H7 (cell line): ENCODE results near the gene CDCA7L. TPM values are rescaled to one million over a fixed set of nuclear protein-coding genes. Genes with fewer than 3 reads are reported as not detected.
"Not testable (repeated sequence)": the region's sequence is repeated elsewhere in the genome, so short reads cannot be mapped to it uniquely, and the experiment has no call there.

ENCODE experiments used
- DNase-seq: peaks from one replicate; pipeline ENCODE4 v3.0.0; 2012
- H3K27me3 ChIP-seq: 2 replicates; pipeline ENCODE4 v1.6.0; 2011; ENCODE audit warnings: mild to moderate bottlenecking, low read length; ENCODE audit not compliant: control insufficient read depth, insufficient read depth
- H3K36me3 ChIP-seq: replicated peaks from 2 replicates; pipeline ENCODE4 v1.5.1; 2011; ENCODE audit warnings: low read length; ENCODE audit not compliant: control insufficient read depth, insufficient read depth
- H3K4me3 ChIP-seq: 2 replicates; pipeline ENCODE4 v1.5.1; 2011; ENCODE audit warnings: low read depth, mild to moderate bottlenecking, control low read depth, low read length, moderate library complexity; ENCODE audit not compliant: insufficient read depth
- total RNA-seq: library from RNA; depleted of rRNA; stranded (reverse); fragments of >200 nt; shearing (Covaris generic); gene quantifications from 2 replicates; pipeline ENCODE4 v1.2.3, GENCODE V29; 2014

CDCA7L gene
- total RNA-seq, 1 experiment from 2014 or later = 128 TPM

DNA sequence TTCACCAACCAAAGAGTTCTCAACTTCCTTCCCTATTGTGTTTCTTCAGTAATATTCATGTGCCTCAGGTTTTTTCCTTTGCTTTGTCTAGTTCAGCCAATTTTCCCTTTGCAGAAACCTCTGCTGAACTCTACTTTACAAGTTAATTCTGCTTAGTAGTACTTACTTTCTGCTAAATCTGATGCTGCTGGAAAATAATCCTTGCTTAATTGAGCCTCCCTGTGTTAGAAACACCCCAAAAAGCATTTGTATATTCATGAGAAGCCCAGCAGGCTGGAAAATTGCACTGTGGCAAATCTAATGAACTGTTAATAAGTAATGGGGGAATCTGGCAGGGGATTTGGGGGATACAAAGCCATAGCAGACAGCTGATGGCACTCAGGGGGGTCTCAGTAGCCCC is 78.5 kb downstream of the CDCA7L start:
- Histone ChIP-seq H3K27me3 (no peaks in the 10 kb centered on the region), H3K4me3 (no peak overlapping the region), H3K36me3 (no peaks in the 10 kb centered on the region)
- no peak for DNase-seq

DNA sequence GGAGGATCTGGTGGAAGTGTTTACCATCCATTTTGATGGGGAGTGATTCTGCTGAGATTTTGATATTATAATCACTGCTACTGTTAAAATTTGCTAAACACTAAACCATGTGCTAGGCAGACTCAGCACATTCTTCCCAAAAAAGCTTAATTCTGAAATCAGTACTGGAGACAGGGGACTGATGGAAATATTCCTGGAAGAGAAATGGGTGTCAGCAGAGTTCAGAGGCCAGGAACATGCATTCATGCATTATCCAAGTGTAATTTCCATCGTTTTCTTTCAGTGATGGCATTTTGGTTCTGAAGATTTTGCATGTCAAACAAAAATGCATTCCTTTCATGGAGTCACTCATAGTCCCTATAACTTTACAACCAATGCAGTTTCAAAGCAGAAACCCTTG is 79.0 kb downstream of the CDCA7L start:
- Histone ChIP-seq H3K4me3 (no peak overlapping the region), H3K27me3 (no peaks in the 10 kb centered on the region), H3K36me3 (no peaks in the 10 kb centered on the region)
- DNase-seq = no peak

DNA sequence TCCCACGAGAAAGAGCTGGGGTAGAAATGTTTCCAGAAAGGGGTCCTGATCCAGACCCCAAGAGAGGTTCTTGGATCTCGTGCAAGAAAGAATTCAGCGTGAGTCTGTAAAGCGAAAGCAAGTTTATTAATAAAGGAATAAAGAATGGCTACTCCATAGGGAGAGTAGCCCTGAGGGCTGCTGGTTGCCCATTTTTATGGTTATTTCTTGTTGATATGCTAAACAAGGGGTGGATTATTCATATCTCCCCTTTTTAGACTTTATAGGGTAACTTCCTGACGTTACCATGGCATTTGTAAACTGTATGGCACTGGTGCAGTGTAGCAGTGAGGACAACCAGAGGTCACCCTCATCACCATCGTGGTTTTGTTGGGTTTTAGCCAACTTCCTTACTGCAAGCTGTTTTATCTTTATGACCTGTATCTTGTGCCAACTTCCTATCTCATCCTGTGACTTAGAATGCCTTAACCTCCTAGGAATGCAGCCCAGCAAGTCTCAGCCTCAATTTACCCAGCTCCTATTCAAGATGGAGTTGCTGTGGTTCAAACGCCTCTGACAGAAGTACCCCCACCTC is 80.0 kb downstream of the CDCA7L start:
- H3K27me3 ChIP-seq, H3K36me3 ChIP-seq, DNase-seq, H3K4me3 ChIP-seq: not testable (repeated sequence)

DNA sequence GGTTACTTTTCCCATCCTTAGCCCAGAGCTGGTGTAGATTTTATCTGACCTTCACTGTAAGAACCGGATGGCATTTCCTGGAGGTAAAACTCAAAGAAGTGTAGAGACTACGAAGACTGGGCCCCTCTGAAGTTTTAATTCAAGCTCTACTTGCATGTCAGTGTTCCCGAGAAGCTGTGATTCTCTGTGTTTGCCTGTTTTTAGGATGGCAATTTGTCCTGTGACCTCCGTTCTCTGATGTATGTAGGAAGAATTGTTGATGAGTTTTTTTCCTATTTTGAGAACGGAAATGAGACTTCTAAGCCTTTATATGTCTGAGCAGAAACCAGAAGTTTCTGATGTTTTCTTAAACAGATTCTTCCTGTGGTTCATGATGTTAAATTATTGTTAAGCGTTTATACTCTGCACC is 94.1 kb downstream of the CDCA7L start:
- H3K4me3 ChIP-seq = no peak overlapping the region
- no peak for DNase-seq
- no peaks in the 10 kb centered on the region for H3K36me3 ChIP-seq
- no peaks in the 10 kb centered on the region for H3K27me3 ChIP-seq
